Thyroid gland (tissue), 4 donors: ENCODE results near the gene ZSCAN25. TPM values are rescaled to one million over a fixed set of nuclear protein-coding genes. Genes with fewer than 3 reads are reported as not detected.
"Not testable (repeated sequence)": the region's sequence is repeated elsewhere in the genome, so short reads cannot be mapped to it uniquely, and the experiment has no call there.

Experiments used
- DNase-seq, 2 donors: peaks; one replicate each; pipeline ENCODE4 v3.0.0-alpha.2; 2019
- H3K27ac ChIP-seq, 3 donors: fragments of 200-600 bp; sonication (generic); 1 replicate in 2 of 3; 2 replicates in 1 of 3; pipeline ENCODE4 v1.5.1; 2016 to 2019; ENCODE audit warnings: mild to moderate bottlenecking in 1 of 3, moderate library complexity in 1 of 3
- H3K27me3 ChIP-seq: fragments of 200-600 bp; sonication (generic); one replicate; pipeline ENCODE4 v1.5.1; 2019
- H3K36me3 ChIP-seq, 2 donors: fragments of 200-600 bp; sonication (generic); one replicate each; pipeline ENCODE4 v1.5.1; 2016 to 2019
- H3K4me1 ChIP-seq, 2 donors: fragments of 200-600 bp; sonication (generic); one replicate each; pipeline ENCODE4 v1.5.1; 2017 to 2019
- H3K4me3 ChIP-seq, 3 donors: fragments of 200-600 bp; sonication (generic); replicated peaks in 1 of 3; 1 replicate in 2 of 3; 2 replicates in 1 of 3; pipeline ENCODE4 v1.5.1; 2016; ENCODE audit warnings: mild to moderate bottlenecking in 1 of 3
- H3K9me3 ChIP-seq: fragments of 200-600 bp; sonication (generic); one replicate; pipeline ENCODE4 v1.5.1; 2017
- POLR2A ChIP-seq, 2 donors: fragments of 450-650 bp; IDR thresholded peaks; one replicate each; pipeline ENCODE4 v1.6.1; 2017; ENCODE audit warnings: antibody characterized with exemption in 2 of 2, mild to moderate bottlenecking in 2 of 2, moderate library complexity in 1 of 2
- WGBS, 2 donors: methylation state at CpG; one replicate each; pipeline ENCODE4 v1.1.5; 2017; 5-methylcytosine and 5-hydroxymethylcytosine counted together
- intact Hi-C: fragments of 100-400 bp; cut with DNase I; formaldehyde crosslinking; loops from one replicate; pipeline ENCODE4 v1.15.1; 2023
- total RNA-seq, 4 donors: library from RNA; depleted of rRNA; stranded (reverse); fragments of >200 nt; gene quantifications; one replicate each; pipeline ENCODE4 v1.2.3, GENCODE V29; 2016
- TF ChIP-seq, protein P1 (sequence below), 6 experiments: fragments of 200-600 bp in 3 of 6; fragments of 450-650 bp in 3 of 6; sonication (generic) in 3 of 6; IDR thresholded peaks; one replicate each; pipeline ENCODE4 v1.5.1; 2016 to 2019; ENCODE audit warnings: antibody characterized with exemption in 6 of 6, mild to moderate bottlenecking in 2 of 6, inconsistent platforms in 1 of 6, moderate library complexity in 1 of 6

Gene ZSCAN25
- total RNA-seq, 4 donors from 2014 or later, result 17.5 to 32.4 (median 23.8) TPM

DNA sequence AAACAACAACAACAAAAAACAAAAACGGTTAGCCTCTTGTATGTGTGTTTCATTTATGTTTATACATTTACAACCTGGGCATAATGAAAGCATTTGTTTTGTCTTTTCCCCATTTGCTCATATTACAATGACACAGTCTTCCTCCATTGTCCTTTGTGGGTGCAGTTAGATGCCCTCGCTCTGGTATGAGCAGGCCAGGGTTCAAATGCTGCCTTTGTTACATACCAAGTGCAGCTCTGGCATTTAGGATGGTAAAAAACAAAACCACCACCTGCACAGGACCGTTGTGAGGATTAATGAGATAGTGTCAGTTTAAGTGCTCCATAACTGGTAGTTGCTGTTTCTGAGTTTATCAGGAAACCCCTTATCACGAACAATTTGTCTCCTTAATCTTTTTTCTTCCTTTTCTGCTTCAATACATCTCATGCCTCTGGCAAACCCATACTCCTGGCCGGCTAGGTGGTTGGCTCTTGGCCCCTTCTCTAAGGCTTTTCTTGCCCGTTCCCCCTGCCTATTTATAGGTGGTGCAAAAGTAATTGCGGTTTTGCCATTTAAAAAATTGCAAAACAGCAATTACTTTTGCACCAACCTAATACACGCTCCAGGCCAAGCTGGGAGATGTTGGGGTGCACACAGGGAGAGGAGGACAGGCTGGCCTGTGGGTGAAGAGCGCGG, 37.3 kb upstream of the ZSCAN25 start:
- WGBS, 2 donors, result 45 to 57% methylated on average over 10 of the region's 10 CpGs
- TF ChIP-seq, protein P1, sequence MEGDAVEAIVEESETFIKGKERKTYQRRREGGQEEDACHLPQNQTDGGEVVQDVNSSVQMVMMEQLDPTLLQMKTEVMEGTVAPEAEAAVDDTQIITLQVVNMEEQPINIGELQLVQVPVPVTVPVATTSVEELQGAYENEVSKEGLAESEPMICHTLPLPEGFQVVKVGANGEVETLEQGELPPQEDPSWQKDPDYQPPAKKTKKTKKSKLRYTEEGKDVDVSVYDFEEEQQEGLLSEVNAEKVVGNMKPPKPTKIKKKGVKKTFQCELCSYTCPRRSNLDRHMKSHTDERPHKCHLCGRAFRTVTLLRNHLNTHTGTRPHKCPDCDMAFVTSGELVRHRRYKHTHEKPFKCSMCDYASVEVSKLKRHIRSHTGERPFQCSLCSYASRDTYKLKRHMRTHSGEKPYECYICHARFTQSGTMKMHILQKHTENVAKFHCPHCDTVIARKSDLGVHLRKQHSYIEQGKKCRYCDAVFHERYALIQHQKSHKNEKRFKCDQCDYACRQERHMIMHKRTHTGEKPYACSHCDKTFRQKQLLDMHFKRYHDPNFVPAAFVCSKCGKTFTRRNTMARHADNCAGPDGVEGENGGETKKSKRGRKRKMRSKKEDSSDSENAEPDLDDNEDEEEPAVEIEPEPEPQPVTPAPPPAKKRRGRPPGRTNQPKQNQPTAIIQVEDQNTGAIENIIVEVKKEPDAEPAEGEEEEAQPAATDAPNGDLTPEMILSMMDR (IDR thresholded peaks at IDR 0.05), result no peak
- TF ChIP-seq POLR2A (IDR thresholded peaks at IDR 0.05), result no peak
- Histone ChIP-seq H3K27me3 (no peaks in the 10 kb centered on the region), H3K4me3 (peak overlapping the region in 2 of 3 donors; percentile 17 to 51), H3K27ac (no peak overlapping the region), H3K4me1 (peaks cover 8% of the 10 kb centered on the region in 2 donors), H3K9me3 (no peaks in the 10 kb centered on the region), H3K36me3 (no peaks in the 10 kb centered on the region)
- DNase-seq, result no peak
- intact Hi-C loops, result no loop called here

DNA sequence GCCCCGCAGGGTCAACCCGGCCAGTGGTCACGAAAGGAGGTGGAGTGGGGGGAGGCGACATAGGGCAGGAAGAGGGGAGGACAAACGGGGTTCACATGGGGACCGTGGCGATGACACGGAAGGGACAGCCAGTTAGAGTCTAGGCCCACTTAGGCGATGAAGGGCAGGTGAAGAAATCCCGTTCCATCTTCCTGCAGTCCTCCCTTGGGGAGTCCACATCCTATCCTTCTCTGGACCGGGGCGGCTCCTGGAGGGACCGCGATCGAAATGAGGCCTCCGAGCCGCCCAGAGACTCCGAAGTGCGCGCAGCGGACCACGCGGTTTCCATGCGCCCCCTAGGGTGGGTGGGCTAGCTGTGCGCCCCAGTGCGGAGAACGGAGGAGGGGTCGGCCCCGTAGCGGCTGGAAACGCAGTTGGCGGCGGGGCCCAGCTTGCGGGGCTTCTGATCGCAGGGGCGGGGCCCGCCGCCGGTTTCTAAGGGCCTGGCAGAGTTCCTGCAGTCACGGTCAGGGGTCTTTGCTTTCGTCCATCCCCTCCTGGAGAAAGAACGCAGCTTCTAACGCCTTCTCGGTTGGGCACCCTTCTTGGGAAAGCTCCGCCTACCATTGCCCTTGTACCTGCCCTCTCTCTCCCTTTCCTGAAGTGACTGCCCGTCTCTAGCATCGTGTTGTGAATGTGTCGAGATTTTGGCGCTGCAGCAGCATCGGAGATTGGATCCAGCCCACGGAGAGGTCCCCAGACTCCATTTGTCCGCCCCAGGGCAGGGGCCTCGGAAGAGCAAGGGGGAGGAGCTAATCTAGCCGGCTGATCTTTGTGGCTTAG, 36.6 kb upstream of the ZSCAN25 start:
- peak overlapping the region in 2 of 3 donors; percentile 17 to 51 for H3K4me3 ChIP-seq
- WGBS, 2 donors, result 2 to 3% methylated on average over 29 to 51 of the region's 54 CpGs
- peak overlapping the region in 1 of 3 donors; percentile 28 for H3K27ac ChIP-seq
- intact Hi-C loops, result no loop called here
- H3K9me3 ChIP-seq, result no peaks in the 10 kb centered on the region
- H3K4me1 ChIP-seq, result peaks cover 8% of the 10 kb centered on the region in 2 donors
- TF ChIP-seq POLR2A (IDR thresholded peaks at IDR 0.05), result no peak
- TF ChIP-seq, protein P1 (IDR thresholded peaks at IDR 0.05), result no peak
- no peaks in the 10 kb centered on the region for H3K36me3 ChIP-seq
- peak; percentile 34 to 37 for DNase-seq
- no peaks in the 10 kb centered on the region for H3K27me3 ChIP-seq

DNA sequence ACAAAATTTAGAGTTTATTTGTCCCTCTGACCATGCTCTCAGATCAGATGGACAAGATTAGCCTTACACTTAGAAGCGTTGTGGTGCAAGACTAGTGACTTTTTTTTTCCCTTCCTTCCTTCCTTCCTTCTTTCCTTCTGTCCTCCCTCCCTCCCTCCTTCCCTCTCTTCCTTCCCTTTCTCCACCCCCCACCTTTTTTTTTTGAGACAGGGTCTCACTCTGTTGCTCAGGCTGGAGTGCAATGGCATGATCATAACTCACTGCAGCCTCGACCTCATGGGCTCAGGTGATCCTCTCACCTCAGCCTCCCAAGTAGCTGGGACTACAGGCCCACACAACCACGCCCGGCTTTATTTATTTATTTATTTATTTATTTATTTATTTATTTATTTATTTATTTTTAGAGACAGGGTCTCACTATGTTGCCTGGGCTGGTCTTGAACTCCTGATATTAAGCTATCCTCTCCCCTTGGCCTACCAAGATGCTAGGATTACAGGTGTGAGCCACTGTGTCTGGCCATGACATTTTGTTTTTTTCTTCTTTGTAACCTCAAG, 35.9 kb upstream of the ZSCAN25 start:
- H3K9me3 ChIP-seq, H3K4me1 ChIP-seq, H3K36me3 ChIP-seq, DNase-seq, H3K27me3 ChIP-seq, H3K27ac ChIP-seq, intact Hi-C loops: not testable (repeated sequence)
- 52 to 60% methylated on average over 4 of the region's 4 CpGs for WGBS, 2 donors
- peak overlapping the region in 1 of 3 donors; percentile 51 for H3K4me3 ChIP-seq

- Histone ChIP-seq H3K4me3 (no peak overlapping the region), H3K27ac (no peak overlapping the region), H3K9me3 (no peaks in the 10 kb centered on the region), H3K27me3 (no peaks in the 10 kb centered on the region), H3K4me1 (no peaks in the 10 kb centered on the region), H3K36me3 (no peaks in the 10 kb centered on the region)
- WGBS, 2 donors, result 81 to 83% methylated on average over 3 of the region's 3 CpGs
- intact Hi-C loops, result no loop called here
- no peak for TF ChIP-seq POLR2A (IDR thresholded peaks at IDR 0.05)
- TF ChIP-seq, protein P1 (IDR thresholded peaks at IDR 0.05), result no peak
- DNase-seq, result no peak
Observed at GRCh38 chr7:99588868-99589267, 27.9 kb upstream of the ZSCAN25 start.

DNA sequence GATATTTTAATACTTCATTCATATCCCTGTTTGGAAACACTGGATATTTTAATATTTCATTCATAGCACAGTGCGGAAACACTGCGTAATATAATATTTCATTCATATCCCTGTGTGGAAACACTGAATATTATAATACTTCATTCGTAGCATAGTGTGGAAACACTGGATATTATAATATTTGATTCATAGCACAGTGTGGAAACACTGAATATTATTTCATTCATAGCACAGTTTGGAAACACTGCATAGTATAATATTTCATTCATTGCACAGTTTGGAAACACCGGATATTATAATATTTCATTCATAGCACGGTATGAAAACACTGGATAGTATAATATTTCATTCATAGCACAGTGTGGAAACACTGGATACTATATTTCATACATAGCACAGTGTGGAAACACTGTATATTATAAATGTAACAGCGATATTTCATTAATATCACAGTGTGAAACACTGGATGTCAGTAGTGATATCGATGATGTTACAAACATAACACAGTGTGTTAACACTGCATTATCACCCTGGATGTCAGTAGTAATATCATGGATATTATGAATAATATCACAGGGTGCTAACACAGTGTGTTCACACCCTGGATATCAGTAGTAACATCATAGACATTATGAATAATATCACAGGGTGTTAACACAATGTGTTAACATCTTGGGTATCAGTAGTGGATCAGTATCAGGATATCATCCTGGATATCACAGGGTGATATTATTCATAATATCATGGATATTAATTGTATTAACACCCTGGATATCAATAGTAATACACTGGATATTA, 21.6 kb upstream of the ZSCAN25 start:
- Histone ChIP-seq H3K9me3 (no peaks in the 10 kb centered on the region), H3K4me3 (no peak overlapping the region), H3K36me3 (no peaks in the 10 kb centered on the region), H3K27me3 (no peaks in the 10 kb centered on the region), H3K4me1 (no peaks in the 10 kb centered on the region), H3K27ac (no peak overlapping the region)
- intact Hi-C loops, result no loop called here
- WGBS, 2 donors, result 82 to 83% methylated on average over 7 of the region's 7 CpGs
- no peak for DNase-seq
- TF ChIP-seq, protein P1 (IDR thresholded peaks at IDR 0.05), result no peak
- TF ChIP-seq POLR2A (IDR thresholded peaks at IDR 0.05), result no peak
